ENCODE data around the gene CAPZB. TPM values are rescaled to one million over a fixed set of nuclear protein-coding genes. Genes with fewer than 3 reads are reported as not detected.

The CAPZB gene
- polyA plus RNA-seq, 3 donors: 290 to 504 (median 407) TPM

GRCh38 chr1:19370453-19371170, 114.7 kb downstream of the CAPZB start:
- no peaks in the 10 kb centered on the region for H3K9me3 Mint-ChIP-seq
- peak in 2 of 3 donors; percentile 14 to 17 for DNase-seq
- intact Hi-C loops (cut with micrococcal nuclease): no loop called here
- no peaks in the 10 kb centered on the region for H3K27me3 ChIP-seq (ENCODE audit: control insufficient read depth in 2 of 2, insufficient read depth in 2 of 2, low read length in 2 of 2)
- no peak overlapping the region for H3K4me3 ChIP-seq (replicated peaks in 1 of 3; ENCODE audit: low read depth in 2 of 3, low read length in 3 of 3)
- H3K9me3 ChIP-seq (replicated peaks in 1 of 2; ENCODE audit: control insufficient read depth in 1 of 2, insufficient read depth in 1 of 2, low read length in 2 of 2): no peaks in the 10 kb centered on the region
- WGBS (ENCODE audit: insufficient coverage): 11% methylated on average over 8 of the region's 13 CpGs
- H3K27ac Mint-ChIP-seq: peak overlapping the region; percentile 53 to 90 (median 77)
- peaks cover 0 to 3% (median 2%) of the 10 kb centered on the region in 3 donors for H3K27me3 Mint-ChIP-seq (ENCODE audit: low read depth in 3 of 3)
- peaks cover 54 to 75% of the 10 kb centered on the region in 2 donors for H3K36me3 Mint-ChIP-seq
- H4K20me1 ChIP-seq (ENCODE audit: insufficient read depth, low read length): peaks cover 100% of the 10 kb centered on the region
- H2AFZ ChIP-seq (ENCODE audit: insufficient read depth, low read depth, low read length, poor library complexity, severe bottlenecking): no peak overlapping the region
- H3K4me1 Mint-ChIP-seq: peaks cover 23% of the 10 kb centered on the region
- H3K36me3 ChIP-seq (replicated peaks in 1 of 2; ENCODE audit: control insufficient read depth in 1 of 2, insufficient read depth in 2 of 2, low read length in 2 of 2): peaks cover 42 to 74% of the 10 kb centered on the region in 2 donors
- H3K9ac ChIP-seq (ENCODE audit: insufficient read depth, low read length, poor library complexity, severe bottlenecking): peak overlapping the region; percentile 25
- H3K79me2 ChIP-seq (ENCODE audit: insufficient read depth, low read length): peaks cover 38% of the 10 kb centered on the region
- H3K27ac ChIP-seq (ENCODE audit: low read depth in 1 of 2, low read length in 2 of 2): peak overlapping the region in 1 of 2 donors; percentile 74
- no peak for TF ChIP-seq CTCF (IDR thresholded peaks at IDR 0.05)
- peak overlapping the region in 1 of 2 donors; percentile 57 for H3K4me3 Mint-ChIP-seq
- H3K4me2 ChIP-seq (replicated peaks; ENCODE audit: extremely low read depth, low read length, poor library complexity, severe bottlenecking): no peak overlapping the region
- peaks cover 0 to 22% of the 10 kb centered on the region in 2 donors for H3K4me1 ChIP-seq (ENCODE audit: control insufficient read depth in 1 of 2, insufficient read depth in 2 of 2, low read length in 2 of 2)

GRCh38 chr1:19369396-19370090, 115.8 kb downstream of the CAPZB start:
- H3K4me1 Mint-ChIP-seq: peaks cover 23% of the 10 kb centered on the region
- no peaks in the 10 kb centered on the region for H3K9me3 Mint-ChIP-seq
- peaks cover 41 to 74% of the 10 kb centered on the region in 2 donors for H3K36me3 ChIP-seq (replicated peaks in 1 of 2; ENCODE audit: control insufficient read depth in 1 of 2, insufficient read depth in 2 of 2, low read length in 2 of 2)
- 92% methylated on average over 14 of the region's 16 CpGs for WGBS (ENCODE audit: insufficient coverage)
- no peak overlapping the region for H3K4me3 Mint-ChIP-seq
- H3K4me3 ChIP-seq (replicated peaks in 1 of 3; ENCODE audit: low read depth in 2 of 3, low read length in 3 of 3): no peak overlapping the region
- peaks cover 0 to 22% of the 10 kb centered on the region in 2 donors for H3K4me1 ChIP-seq (ENCODE audit: control insufficient read depth in 1 of 2, insufficient read depth in 2 of 2, low read length in 2 of 2)
- no peak for DNase-seq
- peaks cover 0 to 3% (median 2%) of the 10 kb centered on the region in 3 donors for H3K27me3 Mint-ChIP-seq (ENCODE audit: low read depth in 3 of 3)
- no peak for TF ChIP-seq CTCF (IDR thresholded peaks at IDR 0.05)
- H2AFZ ChIP-seq (ENCODE audit: insufficient read depth, low read depth, low read length, poor library complexity, severe bottlenecking): no peak overlapping the region
- H3K27ac Mint-ChIP-seq: peak overlapping the region in 3 of 7 donors; percentile 52 to 90 (median 77)
- H3K4me2 ChIP-seq (replicated peaks; ENCODE audit: extremely low read depth, low read length, poor library complexity, severe bottlenecking): no peak overlapping the region
- peaks cover 54 to 74% of the 10 kb centered on the region in 2 donors for H3K36me3 Mint-ChIP-seq
- peak overlapping the region; percentile 25 for H3K9ac ChIP-seq (ENCODE audit: insufficient read depth, low read length, poor library complexity, severe bottlenecking)
- intact Hi-C loops (cut with micrococcal nuclease): no loop called here
- no peaks in the 10 kb centered on the region for H3K27me3 ChIP-seq (ENCODE audit: control insufficient read depth in 2 of 2, insufficient read depth in 2 of 2, low read length in 2 of 2)
- H3K79me2 ChIP-seq (ENCODE audit: insufficient read depth, low read length): peaks cover 45% of the 10 kb centered on the region
- H3K27ac ChIP-seq (ENCODE audit: low read depth in 1 of 2, low read length in 2 of 2): peak overlapping the region in 1 of 2 donors; percentile 74
- no peaks in the 10 kb centered on the region for H3K9me3 ChIP-seq (replicated peaks in 1 of 2; ENCODE audit: control insufficient read depth in 1 of 2, insufficient read depth in 1 of 2, low read length in 2 of 2)
- H4K20me1 ChIP-seq (ENCODE audit: insufficient read depth, low read length): peaks cover 100% of the 10 kb centered on the region

Data from CD14-positive monocyte (primary cell).